Lower lobe of right lung (tissue), 2 donors: Measurements from ENCODE around the gene CCDC3. TPM values are rescaled to one million over a fixed set of nuclear protein-coding genes. Genes with fewer than 3 reads are reported as not detected.

Source experiments
- ATAC-seq, 2 donors: fragments of 200-7000 bp; cut with Tn5 transposase; one replicate each; pipeline ENCODE4 v1.9.1; 2020 to 2022; ENCODE audit warnings: mild to moderate bottlenecking in 2 of 2, moderate library complexity in 2 of 2
- DNase-seq: peaks from one replicate; pipeline ENCODE4 v3.0.0-alpha.2; 2020
- H3K27ac ChIP-seq: fragments of 200-600 bp; one replicate; pipeline ENCODE4 v1.8.0; 2022
- H3K27me3 ChIP-seq: fragments of 200-600 bp; one replicate; pipeline ENCODE4 v1.8.0; 2022; ENCODE audit warnings: low read depth
- H3K36me3 ChIP-seq: fragments of 200-600 bp; one replicate; pipeline ENCODE4 v1.8.0; 2022; ENCODE audit warnings: mild to moderate bottlenecking
- H3K4me1 ChIP-seq: fragments of 200-600 bp; one replicate; pipeline ENCODE4 v1.8.0; 2022
- H3K4me3 ChIP-seq: fragments of 200-600 bp; one replicate; pipeline ENCODE4 v1.8.0; 2022; ENCODE audit warnings: mild to moderate bottlenecking
- H3K9me3 ChIP-seq: fragments of 200-600 bp; one replicate; pipeline ENCODE4 v1.8.0; 2022
- CTCF ChIP-seq: fragments of 200-600 bp; IDR thresholded peaks from one replicate; pipeline ENCODE4 v1.8.0; 2022; ENCODE audit warnings: antibody characterized with exemption, mild to moderate bottlenecking
- intact Hi-C: fragments of 100-400 bp; cut with DNase I; formaldehyde crosslinking; loops from one replicate; pipeline ENCODE4 v1.11.0; 2022
- total RNA-seq: library from RNA; stranded (reverse); fragmentation: NEBNext Ultra II Directional; extraction: Animal tissue kit (Norgen Biotek cat#: 25700); gene quantifications from one replicate; pipeline ENCODE4 v1.2.1, GENCODE V29; 2021
- donor health status: DM: no; HTN: yes; CAD: no; lungs with severe emphysema.

Gene CCDC3
- total RNA-seq, 1 donor from 2014 or later: 10.5 TPM

GRCh38 chr10:12971001-12971788 is 30.3 kb downstream of the CCDC3 start:
- DNase-seq: no peak
- H3K4me1 ChIP-seq: no peaks in the 10 kb centered on the region
- intact Hi-C loops: no loop called here
- no peaks in the 10 kb centered on the region for H3K27me3 ChIP-seq
- no peaks in the 10 kb centered on the region for H3K36me3 ChIP-seq
- H3K9me3 ChIP-seq: peaks cover 5% of the 10 kb centered on the region
- H3K4me3 ChIP-seq: no peak overlapping the region
- H3K27ac ChIP-seq: no peak overlapping the region
- no peak for ATAC-seq
- no peak for TF ChIP-seq CTCF

GRCh38 chr10:12969951-12970350 is 31.6 kb downstream of the CCDC3 start:
- no peaks in the 10 kb centered on the region for H3K36me3 ChIP-seq
- ATAC-seq: no peak
- intact Hi-C loops: no loop called here
- no peak for TF ChIP-seq CTCF
- peaks cover 5% of the 10 kb centered on the region for H3K9me3 ChIP-seq
- H3K4me3 ChIP-seq: no peak overlapping the region
- no peak for DNase-seq
- H3K27ac ChIP-seq: no peak overlapping the region
- H3K4me1 ChIP-seq: no peaks in the 10 kb centered on the region
- H3K27me3 ChIP-seq: no peaks in the 10 kb centered on the region

- Histone ChIP-seq H3K27ac (no peak overlapping the region), H3K4me3 (no peak overlapping the region), H3K9me3 (peaks cover 5% of the 10 kb centered on the region), H3K36me3 (no peaks in the 10 kb centered on the region), H3K4me1 (no peaks in the 10 kb centered on the region), H3K27me3 (no peaks in the 10 kb centered on the region)
- ATAC-seq (no peak), DNase-seq (no peak)
- no peak for TF ChIP-seq CTCF
- intact Hi-C loops: no loop called here
Observed at GRCh38 chr10:12966067-12966466, 35.4 kb downstream of the CCDC3 start.

GRCh38 chr10:12965571-12965970 is 35.9 kb downstream of the CCDC3 start:
- intact Hi-C loops: no loop called here
- TF ChIP-seq CTCF: no peak
- no peak for ATAC-seq
- Histone ChIP-seq H3K4me3 (no peak overlapping the region), H3K4me1 (peaks cover 5% of the 10 kb centered on the region), H3K9me3 (peaks cover 5% of the 10 kb centered on the region), H3K36me3 (no peaks in the 10 kb centered on the region), H3K27ac (no peak overlapping the region), H3K27me3 (no peaks in the 10 kb centered on the region)
- DNase-seq: no peak

GRCh38 chr10:12962556-12962955 is 39.0 kb downstream of the CCDC3 start:
- DNase-seq: no peak
- Histone ChIP-seq H3K4me3 (no peak overlapping the region), H3K36me3 (no peaks in the 10 kb centered on the region), H3K27me3 (no peaks in the 10 kb centered on the region), H3K9me3 (peaks cover 2% of the 10 kb centered on the region), H3K4me1 (peaks cover 5% of the 10 kb centered on the region), H3K27ac (no peak overlapping the region)
- ATAC-seq: no peak
- TF ChIP-seq CTCF: no peak
- intact Hi-C loops: no loop called here
